ENCODE measurements around the gene ZNF407.
A peak's percentile ranks its signal among the peaks of the same experiment; 100 is the strongest.

ZNF407 gene

DNA sequence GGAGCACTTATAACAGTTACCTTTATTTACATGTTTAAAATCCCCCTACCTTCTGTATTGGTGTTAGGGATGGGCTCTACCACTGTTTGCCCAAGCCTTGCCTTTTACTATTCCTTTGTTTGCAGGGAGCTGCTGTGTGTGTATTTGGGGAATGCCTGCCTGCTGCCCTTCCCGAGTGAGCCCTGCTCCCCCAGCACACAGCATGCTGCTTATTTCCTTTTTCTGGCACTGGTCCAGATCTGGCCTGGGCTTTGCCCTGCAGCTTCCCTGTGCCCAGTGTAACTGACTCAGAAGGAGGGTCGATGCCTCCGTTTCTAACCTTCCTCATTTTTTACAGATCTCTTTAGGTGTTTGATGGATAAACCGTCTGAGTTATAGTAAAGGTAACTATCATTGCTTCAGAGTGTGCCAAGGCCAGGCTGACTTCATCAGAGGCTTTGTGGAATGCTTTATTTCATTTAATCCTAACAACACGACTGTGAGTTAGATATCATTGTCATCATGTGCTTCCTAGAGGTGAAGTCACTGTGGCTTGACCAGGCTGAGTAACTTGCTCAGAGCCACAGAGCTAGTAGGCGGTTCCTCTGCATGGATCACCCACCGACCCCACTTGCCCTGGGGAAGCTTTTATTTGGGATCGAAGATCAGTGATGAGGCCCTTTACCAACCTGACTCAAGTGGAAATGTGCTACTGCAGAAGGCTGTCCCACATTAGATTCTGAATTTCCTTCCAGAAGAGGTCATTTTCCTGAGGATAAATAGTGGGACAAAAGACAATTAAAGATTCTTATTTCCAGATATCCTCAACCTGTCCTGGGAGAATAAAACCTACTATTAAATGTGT, 238.8 kb downstream of the ZNF407 start:
- DNase-seq, result no peak

- DNase-seq, result peak; percentile 16
These were observed 243.0 kb downstream of the ZNF407 start for GRCh38 chr18:74840492-74841167.

GRCh38 chr18:74841248-74841647, 243.6 kb downstream of the ZNF407 start:
- no peak for DNase-seq

DNA sequence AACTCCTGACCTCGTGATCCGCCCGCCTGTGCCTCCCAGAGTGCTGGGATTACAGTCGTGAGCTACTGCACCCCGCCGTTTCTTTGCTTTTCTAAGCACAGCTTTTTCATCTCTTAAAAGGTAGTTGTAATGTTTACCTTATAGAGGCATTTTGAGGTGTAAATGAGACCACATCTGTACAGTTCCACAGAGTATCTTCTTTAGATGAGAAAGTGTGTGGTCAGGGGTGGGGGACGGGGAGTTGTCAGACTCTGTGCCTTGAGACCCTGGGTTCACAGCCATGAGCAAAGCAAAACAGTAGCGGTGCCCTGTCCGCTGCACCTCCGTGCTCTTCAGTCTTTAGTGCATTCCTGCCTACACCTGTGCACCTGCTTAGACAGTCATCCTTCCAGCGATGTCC, 251.6 kb downstream of the ZNF407 start:
- no peak for DNase-seq

DNA sequence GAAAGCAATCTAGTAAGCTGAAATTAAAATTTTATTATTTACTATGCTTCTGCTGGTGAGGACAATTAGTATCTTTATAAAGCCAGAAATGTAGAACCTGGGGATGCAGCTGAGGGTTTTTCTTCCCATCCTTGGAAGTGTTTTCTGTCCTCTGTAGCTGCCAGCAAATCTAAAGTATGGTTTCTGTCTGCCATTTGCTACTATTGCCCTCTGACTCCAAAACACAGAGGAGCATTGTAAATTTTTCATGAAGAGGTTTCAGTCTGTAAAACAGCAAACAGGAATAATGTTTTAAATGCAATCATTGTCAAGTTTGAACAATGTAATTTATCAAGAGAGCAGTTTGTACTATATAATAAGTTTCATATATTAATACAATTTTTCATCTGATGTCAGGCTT, 258.8 kb downstream of the ZNF407 start:
- DNase-seq, result no peak

DNA sequence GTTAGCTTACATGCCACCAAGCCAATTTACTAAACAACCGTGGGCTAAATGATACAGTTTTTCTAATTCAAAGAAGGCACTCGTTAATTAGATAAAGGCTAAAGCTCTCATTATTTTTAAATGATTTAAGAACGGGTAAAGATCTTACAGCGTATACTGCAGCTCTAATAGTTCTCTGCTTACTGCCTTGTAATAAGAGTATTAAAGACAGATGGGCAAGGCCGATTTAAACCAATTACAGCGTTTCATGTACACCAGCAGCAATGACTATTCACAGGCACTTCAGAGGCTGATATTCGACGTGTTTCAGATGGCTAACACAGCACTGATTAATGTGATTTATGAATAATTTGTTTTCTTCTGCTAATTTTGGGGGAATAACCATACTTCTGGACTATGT, 259.3 kb downstream of the ZNF407 start:
- DNase-seq, result no peak

DNA sequence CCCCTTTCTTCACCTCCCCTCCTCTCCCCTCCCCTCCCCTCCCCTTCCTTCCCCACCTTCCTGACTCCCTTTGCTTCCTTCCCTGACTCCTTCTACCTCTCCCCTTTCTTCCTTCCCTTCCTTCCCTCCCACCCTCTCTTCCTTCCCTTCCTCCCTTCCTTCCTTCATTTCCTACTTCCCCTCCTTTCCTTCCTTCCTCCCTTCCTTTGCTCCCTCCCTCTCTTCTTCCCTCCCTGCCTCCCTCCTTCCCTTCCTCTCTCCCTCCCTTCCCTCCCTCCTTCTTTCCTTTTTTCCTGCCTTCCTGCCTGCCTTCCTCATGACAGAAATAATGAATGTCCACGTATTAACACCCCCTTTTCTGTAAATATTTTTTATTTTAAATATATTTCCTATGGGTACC, 260.2 kb downstream of the ZNF407 start:
- DNase-seq, result no peak

GRCh38 chr18:74861154-74861553, 263.5 kb downstream of the ZNF407 start:
- DNase-seq, result no peak

DNA sequence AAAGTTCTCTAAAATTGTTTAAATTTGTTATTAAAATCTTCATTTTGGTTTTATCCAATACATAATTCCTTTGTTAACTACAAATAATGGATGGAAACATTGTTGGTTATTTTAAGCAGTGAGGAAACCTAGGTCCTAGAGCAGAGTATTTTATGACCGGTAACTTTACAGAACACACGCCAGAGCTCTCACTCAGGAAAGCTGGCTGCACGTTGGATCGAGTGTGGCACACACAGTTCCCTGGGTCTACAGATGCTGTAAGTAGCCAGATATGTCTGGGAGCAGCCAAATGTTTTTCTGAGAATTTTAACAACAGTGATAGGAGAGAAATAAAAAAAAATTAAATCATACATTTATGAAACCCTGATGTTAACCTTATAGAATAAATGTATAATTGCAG, 264.4 kb downstream of the ZNF407 start:
- no peak for DNase-seq

GRCh38 chr18:74866577-74866976, 268.9 kb downstream of the ZNF407 start:
- no peak for DNase-seq

GRCh38 chr18:74868461-74868860, 270.8 kb downstream of the ZNF407 start:
- DNase-seq, result no peak

DNA sequence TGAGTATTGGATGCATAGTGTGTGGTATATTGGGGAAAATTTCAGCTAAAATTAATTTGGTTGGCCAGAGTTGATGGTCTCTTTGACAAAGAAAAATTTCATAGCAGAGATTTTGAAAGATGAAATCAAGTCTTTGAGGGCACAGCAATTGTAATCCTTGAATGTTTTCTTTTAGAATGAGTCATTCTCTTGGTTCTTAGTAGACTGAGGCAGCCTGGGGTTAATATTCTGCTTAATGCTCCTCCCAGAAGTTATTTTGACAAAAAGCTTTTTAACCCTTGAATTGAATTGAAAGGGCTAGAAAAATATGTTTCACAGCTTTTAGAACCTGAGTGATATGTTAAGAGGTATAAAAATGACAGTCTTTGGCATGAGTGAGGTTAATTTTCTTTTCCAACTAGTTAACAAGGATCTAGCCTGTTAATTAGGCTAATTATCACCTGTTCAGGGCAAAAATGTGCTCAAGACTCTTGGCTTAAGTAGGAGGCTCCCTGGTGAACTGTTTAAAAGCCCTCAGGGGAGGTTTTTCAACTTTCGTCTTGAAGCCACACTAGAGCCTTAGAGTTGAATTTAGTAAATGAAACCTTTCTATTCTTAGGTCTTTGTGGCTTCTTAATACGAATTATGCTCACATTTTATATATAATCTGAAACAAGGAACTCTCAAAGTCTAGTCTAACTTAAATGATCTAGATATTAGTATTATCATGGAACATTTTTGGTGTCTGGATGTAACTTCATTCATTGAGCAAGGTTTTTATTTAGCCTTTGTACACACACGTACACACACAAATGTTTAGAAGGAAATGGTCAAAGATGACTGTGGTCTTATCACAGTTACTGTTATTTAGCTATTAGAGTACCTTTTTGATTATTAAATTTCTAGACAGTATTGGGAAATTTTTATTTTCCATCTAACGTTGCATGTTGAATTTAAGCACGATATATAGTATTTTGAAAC, 272.5 kb downstream of the ZNF407 start:
- DNase-seq, result no peak

GRCh38 chr18:74870950-74871349, 273.3 kb downstream of the ZNF407 start:
- DNase-seq, result no peak

DNA sequence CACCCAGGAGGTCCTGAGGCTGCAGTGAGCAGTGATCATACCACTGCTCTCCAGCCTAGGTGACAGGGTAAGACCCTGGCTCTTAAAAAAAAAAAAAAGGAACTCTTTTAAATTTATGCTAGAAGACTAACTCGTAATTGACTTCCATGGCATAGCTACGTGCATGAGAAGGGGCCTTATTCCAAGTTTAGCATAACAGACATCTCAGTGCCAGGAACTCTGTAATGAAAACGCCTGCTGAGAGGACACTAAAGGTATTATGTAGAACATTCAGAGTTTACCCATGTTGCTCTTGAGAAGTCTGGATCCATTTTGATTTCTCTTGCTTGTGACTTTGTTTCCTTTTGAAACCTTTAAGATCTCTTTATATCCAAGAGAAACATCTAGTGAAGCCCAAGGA, 276.0 kb downstream of the ZNF407 start:
- DNase-seq, result no peak

DNA sequence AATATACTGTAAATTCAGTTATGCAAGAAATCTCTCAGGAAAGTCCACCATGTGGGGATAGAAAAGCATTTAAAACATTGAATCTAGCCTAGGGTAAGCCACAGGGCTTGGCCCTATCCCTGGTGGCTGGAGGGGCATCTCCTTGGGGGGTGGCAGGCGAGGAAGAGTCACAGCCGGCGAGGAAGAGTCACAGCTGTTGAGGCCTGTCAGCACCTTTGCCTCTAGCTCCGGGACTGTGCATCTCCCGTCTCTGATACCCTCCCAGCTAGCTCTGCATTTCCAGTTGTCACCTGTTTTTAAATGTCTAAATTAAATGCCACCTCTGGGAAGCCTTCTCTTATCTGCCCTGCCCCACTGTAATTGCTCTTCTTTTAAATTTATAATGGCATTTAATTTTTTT, 276.7 kb downstream of the ZNF407 start:
- DNase-seq, result no peak

DNA sequence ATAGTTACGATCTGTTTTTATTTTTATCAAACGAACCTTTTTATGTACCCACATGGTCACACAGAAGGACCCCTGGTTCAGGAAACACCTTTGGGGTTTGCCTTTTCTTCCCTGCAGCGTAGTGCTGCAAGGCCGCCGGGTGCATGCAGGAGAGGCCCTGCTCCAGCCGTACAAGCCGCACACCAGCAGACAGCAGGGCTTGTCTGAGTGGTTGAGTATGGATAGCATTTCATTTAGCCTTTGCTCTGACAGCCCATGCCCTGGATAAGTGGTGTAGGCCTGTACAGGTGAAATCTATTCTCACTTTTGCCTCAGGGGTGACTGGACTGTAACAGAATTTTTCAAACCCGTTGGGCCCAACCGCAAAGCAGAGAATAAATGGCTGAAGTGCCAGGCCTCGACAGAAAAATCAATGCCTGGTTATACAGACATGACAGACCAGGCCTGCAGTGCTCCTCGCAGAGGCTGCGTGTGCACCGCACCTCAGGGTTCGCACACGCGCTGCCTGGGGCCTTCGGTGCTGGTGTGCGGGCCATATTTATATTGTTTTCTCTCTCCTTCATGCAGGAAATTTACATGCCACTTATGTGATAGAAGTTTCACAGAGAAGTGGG, 279.1 kb downstream of the ZNF407 start:
- DNase-seq, result no peak

GRCh38 chr18:74878267-74878666, 280.6 kb downstream of the ZNF407 start:
- no peak for DNase-seq

- DNase-seq, result no peak
These were observed 283.1 kb downstream of the ZNF407 start for GRCh38 chr18:74880706-74881278.

DNA sequence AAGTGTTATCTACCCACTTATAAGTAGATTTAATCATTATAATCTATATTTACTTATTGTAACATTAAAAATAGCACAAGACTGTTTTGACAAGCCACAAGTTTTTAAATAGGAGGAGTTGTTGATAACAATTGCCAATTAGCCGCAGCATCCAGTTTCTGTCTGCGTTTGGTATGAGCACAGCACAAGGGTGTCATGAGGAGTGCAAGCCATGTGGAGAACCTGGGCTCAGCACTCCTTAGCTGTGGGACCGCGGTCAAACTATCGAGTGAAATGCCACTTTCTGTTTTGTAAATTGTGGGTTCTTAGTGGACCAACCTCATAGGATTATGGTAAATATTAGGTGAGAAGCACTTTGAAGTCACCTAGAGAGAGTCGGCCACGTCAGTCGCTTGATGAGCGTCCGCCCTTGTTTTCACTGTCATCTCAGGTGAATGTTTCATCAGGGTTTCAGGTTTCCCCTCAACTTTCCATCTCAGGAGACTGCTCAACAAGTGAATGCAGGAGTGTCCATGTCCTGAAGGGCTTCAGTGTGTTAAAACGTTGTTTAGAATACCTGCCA, 294.5 kb downstream of the ZNF407 start:
- no peak for DNase-seq

DNA sequence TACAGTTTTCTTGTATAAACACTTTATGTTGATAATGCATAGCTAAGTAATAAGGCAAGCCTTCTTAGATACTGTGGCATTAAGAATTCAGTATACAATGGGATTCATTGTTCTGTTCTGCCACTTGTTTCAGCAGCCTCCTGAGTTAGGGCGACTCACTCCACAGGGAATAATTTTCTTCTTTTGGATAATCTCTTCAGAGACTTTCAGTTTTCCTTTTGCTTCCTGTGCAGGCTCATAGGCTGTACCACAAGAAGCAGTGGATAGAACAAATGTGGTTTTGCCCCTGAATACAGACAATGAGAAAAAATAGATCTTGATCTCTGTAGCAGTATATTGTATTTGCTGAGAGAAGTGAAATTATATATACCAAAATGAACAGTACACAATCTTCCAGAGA, 298.0 kb downstream of the ZNF407 start:
- no peak for DNase-seq

- DNase-seq, result peak; percentile 60
These were observed 298.8 kb downstream of the ZNF407 start for GRCh38 chr18:74896390-74896991.

Measured in CD4-positive, alpha-beta T cell treated with Interleukin-17A for 4 hours (primary cell).